HepG2 (cell line): ENCODE measurements around the gene S100A16. TPM values are rescaled to one million over a fixed set of nuclear protein-coding genes. Genes with fewer than 3 reads are reported as not detected.

ENCODE experiments used
- AGO1 ChIP-seq: fragments of 200-400 bp; formaldehyde crosslinking; IDR thresholded peaks from 2 replicates; pipeline ENCODE4 v1.6.1; 2017; ENCODE audit warnings: mild to moderate bottlenecking, low read depth, low read length, moderate library complexity; ENCODE audit not compliant: poor library complexity, severe bottlenecking
- HOXA5 ChIP-seq: sonication (generic); formaldehyde crosslinking; IDR thresholded peaks from 2 replicates; pipeline ENCODE4 v1.4.0; 2020; ENCODE audit warnings: missing genetic modification reagents
- JARID2 ChIP-seq: sonication (generic); formaldehyde crosslinking; IDR thresholded peaks from 2 replicates; pipeline ENCODE4 v1.8.1; 2023; ENCODE audit warnings: missing genetic modification reagents, inconsistent platforms; ENCODE audit not compliant: insufficient replicate concordance
- KLF11 ChIP-seq: IDR thresholded peaks from 2 replicates; pipeline ENCODE4 v1.6.1; 2016; ENCODE audit warnings: missing compliant biosample characterization
- MBD4 ChIP-seq: IDR thresholded peaks from 2 replicates; pipeline ENCODE4 v1.6.1; 2012; ENCODE audit warnings: low read length, inconsistent platforms, borderline replicate concordance
- NR2C2 ChIP-seq: sonication (generic); formaldehyde crosslinking; IDR thresholded peaks from 2 replicates; pipeline ENCODE4 v1.4.0; 2020; ENCODE audit warnings: missing genetic modification reagents, mild to moderate bottlenecking, moderate library complexity, borderline replicate concordance
- PHF21A ChIP-seq: sonication (generic); formaldehyde crosslinking; IDR thresholded peaks from 2 replicates; pipeline ENCODE4 v1.5.0; 2020; ENCODE audit warnings: mild to moderate bottlenecking, missing genetic modification reagents
- PHF5A ChIP-seq: IDR thresholded peaks from one replicate; pipeline ENCODE4 v1.6.1; 2018; ENCODE audit warnings: low read depth, missing genetic modification reagents; ENCODE audit not compliant: unreplicated experiment
- PHF8 ChIP-seq: sonication (generic); formaldehyde crosslinking; IDR thresholded peaks from 2 replicates; pipeline ENCODE4 v1.5.0; 2020; ENCODE audit warnings: missing genetic modification reagents
- RERE ChIP-seq: IDR thresholded peaks from 2 replicates; pipeline ENCODE4 v1.6.1; 2016; ENCODE audit warnings: low read depth, missing genetic modification reagents, missing compliant biosample characterization
- SALL2 ChIP-seq: sonication (generic); formaldehyde crosslinking; IDR thresholded peaks from 2 replicates; pipeline ENCODE4 v1.8.1; 2023; ENCODE audit warnings: mild to moderate bottlenecking, missing genetic modification reagents, inconsistent platforms
- SETDB1 ChIP-seq: sonication (generic); formaldehyde crosslinking; IDR thresholded peaks from 2 replicates; pipeline ENCODE4 v1.5.1; 2020; ENCODE audit warnings: missing genetic modification reagents, mild to moderate bottlenecking, borderline replicate concordance
- SKIL ChIP-seq: sonication (generic); formaldehyde crosslinking; IDR thresholded peaks from 2 replicates; pipeline ENCODE4 v1.8.0; 2022; ENCODE audit warnings: missing genetic modification reagents, mild to moderate bottlenecking, moderate library complexity, borderline replicate concordance
- SP140L ChIP-seq: sonication (generic); formaldehyde crosslinking; IDR thresholded peaks from 2 replicates; pipeline ENCODE4 v1.4.0; 2020; ENCODE audit warnings: missing genetic modification reagents, borderline replicate concordance
- SP5 ChIP-seq: IDR thresholded peaks from 2 replicates; pipeline ENCODE4 v1.6.1; 2016; ENCODE audit warnings: low read depth, borderline replicate concordance
- ZBTB37 ChIP-seq: sonication (generic); formaldehyde crosslinking; IDR thresholded peaks from 2 replicates; pipeline ENCODE4 v1.4.0; 2020; ENCODE audit warnings: mild to moderate bottlenecking, missing genetic modification reagents
- ZNF143 ChIP-seq: sonication (generic); formaldehyde crosslinking; IDR thresholded peaks from 2 replicates; pipeline ENCODE4 v1.4.0; 2020; ENCODE audit warnings: missing genetic modification reagents
- ZNF326 ChIP-seq: sonication (generic); formaldehyde crosslinking; IDR thresholded peaks from 2 replicates; pipeline ENCODE4 v1.4.0; 2020; ENCODE audit warnings: missing genetic modification reagents, borderline replicate concordance
- ZNF460 ChIP-seq: sonication (generic); formaldehyde crosslinking; IDR thresholded peaks from 2 replicates; pipeline ENCODE4 v1.5.1; 2020; ENCODE audit warnings: missing genetic modification reagents, mild to moderate bottlenecking, borderline replicate concordance
- ZNF644 ChIP-seq: IDR thresholded peaks from 2 replicates; pipeline ENCODE4 v1.6.1; 2016; ENCODE audit warnings: low read depth
- ZNF777 ChIP-seq: sonication (generic); formaldehyde crosslinking; IDR thresholded peaks from 2 replicates; pipeline ENCODE4 v1.4.0; 2020; ENCODE audit warnings: missing genetic modification reagents
- polyA plus RNA-seq, 8 experiments: library from polyadenylated mRNA; depleted of rRNA in 3 of 8; stranded (reverse) in 7 of 8; unstranded in 1 of 8; fragments of >200 nt; fragmentation: Illumina TruSeq in 4 of 8; extraction: Trizol in 4 of 8; gene quantifications; 2 replicates each; pipeline versions ENCODE4 v1.2.1 to v1.2.3, GENCODE V29; 2011 to 2016; ENCODE audit warnings: low read depth in 4 of 8, missing spikeins in 1 of 8, mixed read lengths in 1 of 8; ENCODE audit not compliant: insufficient read depth in 1 of 8
- total RNA-seq, 5 experiments: library from RNA; depleted of rRNA; stranded (reverse); fragments of >200 nt; fragmentation: Illumina TruSeq; extraction: Trizol; gene quantifications; 2 replicates each; pipeline ENCODE4 v1.2.3, GENCODE V29; 2016; ENCODE audit warnings: low read depth in 1 of 5

S100A16 gene
- total and polyA plus RNA-seq, 2 of the 13 experiments (the other 11 are each of a cell fraction or from before 2014, with no cell fraction given): 46.0 to 195 TPM

- no peak for TF ChIP-seq JARID2 (CRISPR knock-in tag)
- TF ChIP-seq NR2C2 (CRISPR knock-in tag): peak; percentile 69
- TF ChIP-seq PHF8 (CRISPR knock-in tag): peak; percentile 82
- peak; percentile 88; the same call in 1 of the 2 replicates for TF ChIP-seq SALL2 (CRISPR knock-in tag)
- TF ChIP-seq HOXA5: no peak; the same call in 1 of the 2 replicates
- no peak for TF ChIP-seq RERE (CRISPR knock-in tag)
- no peak for TF ChIP-seq ZNF644 (CRISPR knock-in tag)
- 0 out of 2 replicates have a peak, but pooled peaks have one; percentile 28 for TF ChIP-seq ZNF143
- TF ChIP-seq KLF11 (CRISPR knock-in tag): no peak
- TF ChIP-seq ZNF460 (CRISPR knock-in tag): peak; percentile 49; the same call in 1 of the 2 replicates
- TF ChIP-seq ZBTB37 (CRISPR knock-in tag): no peak
- no peak for TF ChIP-seq MBD4
- TF ChIP-seq ZNF777 (CRISPR knock-in tag): no peak; the same call in 1 of the 2 replicates
- 0 out of 2 replicates have a peak, but pooled peaks have one; percentile 71 for TF ChIP-seq PHF21A (CRISPR knock-in tag)
- TF ChIP-seq SP140L: no peak
- no peak for TF ChIP-seq ZNF326 (CRISPR knock-in tag)
- peak; percentile 98 for TF ChIP-seq AGO1
- no peak for TF ChIP-seq SKIL (CRISPR knock-in tag)
- peak; percentile 34 for TF ChIP-seq PHF5A (CRISPR knock-in tag)
- peak; percentile 77 for TF ChIP-seq SP5 (CRISPR knock-in tag)
- no peak for TF ChIP-seq SETDB1 (CRISPR knock-in tag)
Observed at GRCh38 chr1:153633754-153634665, 21.1 kb upstream of the S100A16 start, which contains the start of gene CHTOP (continued).
